HAP-1 (cell line): ENCODE results near the gene SF3B5.
"Not testable (repeated sequence)": the region's sequence is repeated elsewhere in the genome, so short reads cannot be mapped to it uniquely, and the experiment has no call there.

ENCODE experiments used
- DNase-seq, 2 experiments: peaks; one replicate each; pipeline ENCODE4 v3.0.0-alpha.2; 2016 to 2020; ENCODE audit warnings: low spot score in 2 of 2
- H3K27me3 ChIP-seq: fragments of 250-450 bp; sonication (Bioruptor Pico); 2 replicates; pipeline ENCODE4 v1.5.1; 2020; ENCODE audit warnings: low read depth, mild to moderate bottlenecking, moderate library complexity
- H3K36me3 ChIP-seq: fragments of 250-450 bp; sonication (Bioruptor Pico); replicated peaks from 2 replicates; pipeline ENCODE4 v1.5.1; 2020; ENCODE audit warnings: mild to moderate bottlenecking
- H3K4me1 ChIP-seq: fragments of 250-450 bp; sonication (Bioruptor Pico); 2 replicates; pipeline ENCODE4 v1.5.1; 2020; ENCODE audit warnings: mild to moderate bottlenecking
- H3K4me3 ChIP-seq: fragments of 250-450 bp; sonication (Bioruptor Pico); 2 replicates; pipeline ENCODE4 v1.5.1; 2020; ENCODE audit warnings: mild to moderate bottlenecking, moderate library complexity
- H3K9me3 ChIP-seq: fragments of 250-450 bp; sonication (Bioruptor Pico); 2 replicates; pipeline ENCODE4 v1.5.1; 2020; ENCODE audit warnings: mild to moderate bottlenecking, moderate library complexity
- in situ Hi-C: fragments of 300-500 bp; cut with MboI; formaldehyde crosslinking; loops from 3 replicates; pipeline ENCODE4 v1.14.3; 2020; ENCODE audit warnings: low sequenced_read_pairs, inconsistent platforms, mixed read lengths

Gene SF3B5

DNA sequence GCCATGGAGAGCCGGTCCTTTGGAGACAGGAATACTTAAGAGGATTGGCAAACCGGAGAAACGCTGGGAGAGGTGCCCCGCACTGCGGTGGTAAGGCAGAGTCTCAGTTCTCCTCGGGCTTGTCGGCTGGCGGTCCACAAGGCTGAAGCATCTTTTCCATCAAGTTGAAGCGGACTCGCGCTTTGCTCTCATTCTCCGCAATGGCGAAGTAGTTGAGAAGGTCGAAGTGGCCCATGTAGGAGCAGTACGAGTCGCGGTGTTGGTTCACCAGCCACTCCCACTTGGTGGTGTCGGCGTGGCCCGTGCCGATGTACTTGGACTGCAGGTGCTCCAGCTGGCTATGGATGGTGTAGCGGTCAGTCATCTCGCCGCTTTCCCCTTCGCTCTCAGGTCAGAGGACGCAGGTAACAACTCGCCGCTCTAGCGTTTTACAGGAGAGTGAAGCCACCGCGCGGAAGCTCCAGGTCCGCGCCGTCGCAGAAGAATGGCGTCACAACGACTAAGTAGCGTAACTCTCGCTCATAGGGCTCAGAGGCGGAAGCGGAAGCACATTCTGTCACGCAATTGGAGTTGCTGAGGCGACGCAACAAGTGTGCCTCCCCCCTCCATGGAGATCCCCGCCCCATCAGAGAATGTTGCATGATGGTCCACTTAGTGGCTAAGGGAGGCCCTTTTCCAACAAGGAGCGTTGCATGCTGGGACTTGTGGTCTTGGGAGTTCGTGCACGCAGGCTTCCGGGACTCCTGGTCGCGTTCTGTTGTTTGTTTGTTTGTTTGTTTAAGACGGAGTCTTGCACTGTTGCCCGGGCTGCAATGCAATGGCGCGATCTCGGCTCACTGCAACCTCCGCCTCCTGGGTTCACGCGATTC is at the start of gene SF3B5:
Gene SF3B5, minus strand, starts transcription at position 440 of the 869 bp plus-strand sequence. Its CDS starts 76 bp downstream, at position 364.
- no peaks in the 10 kb centered on the region for H3K27me3 ChIP-seq
- peak within 1 kb of the TSS; percentile 83 for H3K4me3 ChIP-seq
- no peaks in the 10 kb centered on the region for H3K36me3 ChIP-seq
- DNase-seq, result peak; percentile 97 to 98
- H3K4me1 ChIP-seq, result peaks cover 12% of the 10 kb centered on the region
- H3K9me3 ChIP-seq, result no peaks in the 10 kb centered on the region
- in situ Hi-C loops, result no loop called here

DNA sequence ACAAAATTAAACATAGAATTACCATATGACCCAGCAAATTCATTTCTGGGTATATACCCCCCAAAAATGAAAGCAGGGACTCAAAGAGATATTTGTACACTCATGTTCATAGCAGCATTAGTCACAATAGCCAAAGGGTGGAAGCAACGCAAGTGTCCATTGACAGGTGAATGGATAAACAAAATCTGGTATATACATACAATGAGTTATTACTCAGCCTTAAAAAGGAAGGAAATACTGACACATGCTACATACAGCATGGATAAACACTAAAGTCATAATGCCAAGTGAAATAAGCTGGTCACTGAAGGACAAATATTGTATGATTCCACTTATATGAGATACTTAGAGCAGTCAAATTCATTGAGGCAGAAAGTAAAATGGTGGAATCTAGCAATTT is 49.6 kb upstream of the SF3B5 start:
- in situ Hi-C loops, result no loop called here
- no peaks in the 10 kb centered on the region for H3K4me1 ChIP-seq
- no peaks in the 10 kb centered on the region for H3K9me3 ChIP-seq
- no peaks in the 10 kb centered on the region for H3K36me3 ChIP-seq
- no peaks in the 10 kb centered on the region; the same call in 1 of the 2 replicates for H3K27me3 ChIP-seq
- no peak overlapping the region for H3K4me3 ChIP-seq
- DNase-seq, result no peak

DNA sequence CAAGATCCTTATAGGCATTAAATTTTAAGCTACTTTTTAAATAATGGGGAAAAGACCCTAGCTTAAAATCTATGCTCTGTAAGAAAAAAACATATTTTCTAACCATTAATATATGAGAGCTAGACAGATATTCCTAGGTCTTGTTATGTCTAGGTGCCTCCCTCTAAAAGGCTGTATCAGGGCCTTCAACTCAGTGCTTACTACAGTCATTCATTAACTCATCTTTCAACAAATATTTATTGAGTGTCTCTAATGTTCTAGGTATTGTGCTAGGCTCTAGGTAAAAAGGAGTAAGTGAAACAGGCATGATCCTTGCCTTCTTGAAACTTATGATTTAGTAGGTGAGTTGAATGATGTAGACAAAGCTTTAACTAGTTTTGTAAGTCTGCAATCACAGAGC is 48.5 kb upstream of the SF3B5 start:
- Histone ChIP-seq H3K9me3 (no peaks in the 10 kb centered on the region), H3K36me3 (no peaks in the 10 kb centered on the region), H3K27me3 (no peaks in the 10 kb centered on the region; the same call in 1 of the 2 replicates), H3K4me3 (no peak overlapping the region), H3K4me1 (no peaks in the 10 kb centered on the region)
- no peak for DNase-seq
- in situ Hi-C loops, result no loop called here

- no peaks in the 10 kb centered on the region for H3K36me3 ChIP-seq
- no peak overlapping the region for H3K4me3 ChIP-seq
- H3K9me3 ChIP-seq, result no peaks in the 10 kb centered on the region
- no peaks in the 10 kb centered on the region for H3K27me3 ChIP-seq
- in situ Hi-C loops, result no loop called here
- no peaks in the 10 kb centered on the region for H3K4me1 ChIP-seq
- no peak for DNase-seq
Observed at GRCh38 chr6:144143106-144143505, 47.7 kb upstream of the SF3B5 start.

GRCh38 chr6:144141470-144141869 is 46.1 kb upstream of the SF3B5 start:
- H3K9me3 ChIP-seq, result no peaks in the 10 kb centered on the region; the same call in 1 of the 2 replicates
- in situ Hi-C loops, result no loop called here
- H3K4me3 ChIP-seq, result no peak overlapping the region
- no peaks in the 10 kb centered on the region for H3K27me3 ChIP-seq
- H3K4me1 ChIP-seq, result no peaks in the 10 kb centered on the region
- H3K36me3 ChIP-seq, result no peaks in the 10 kb centered on the region
- DNase-seq, result no peak

GRCh38 chr6:144140867-144141266 is 45.5 kb upstream of the SF3B5 start:
- H3K9me3 ChIP-seq, result no peaks in the 10 kb centered on the region; the same call in 1 of the 2 replicates
- no peak for DNase-seq
- no peaks in the 10 kb centered on the region for H3K36me3 ChIP-seq
- no peaks in the 10 kb centered on the region for H3K27me3 ChIP-seq
- in situ Hi-C loops, result no loop called here
- H3K4me1 ChIP-seq, result no peaks in the 10 kb centered on the region
- H3K4me3 ChIP-seq, result no peak overlapping the region

DNA sequence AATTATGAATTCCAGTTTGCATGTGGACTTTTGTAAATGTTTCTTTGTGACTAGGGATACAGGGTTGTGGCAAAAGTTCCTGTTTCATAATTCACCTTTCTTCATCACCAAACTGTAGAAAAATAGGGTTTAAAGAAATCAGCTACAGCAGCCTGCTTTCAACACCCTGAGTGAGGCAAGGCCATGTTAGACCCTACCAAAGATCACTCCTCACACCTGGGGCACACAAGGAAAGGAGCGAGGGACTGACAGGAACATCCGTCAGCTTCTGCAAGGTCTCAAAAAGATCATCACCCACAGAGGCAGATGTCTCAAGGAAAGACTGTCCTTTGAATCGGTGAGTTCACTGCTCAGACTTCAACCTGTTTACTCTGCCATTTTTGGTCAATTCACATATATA is 44.4 kb upstream of the SF3B5 start:
- Histone ChIP-seq H3K27me3 (no peaks in the 10 kb centered on the region), H3K4me1 (no peaks in the 10 kb centered on the region), H3K9me3 (no peaks in the 10 kb centered on the region; the same call in 1 of the 2 replicates), H3K4me3 (no peak overlapping the region), H3K36me3 (no peaks in the 10 kb centered on the region)
- in situ Hi-C loops, result no loop called here
- DNase-seq, result no peak

DNA sequence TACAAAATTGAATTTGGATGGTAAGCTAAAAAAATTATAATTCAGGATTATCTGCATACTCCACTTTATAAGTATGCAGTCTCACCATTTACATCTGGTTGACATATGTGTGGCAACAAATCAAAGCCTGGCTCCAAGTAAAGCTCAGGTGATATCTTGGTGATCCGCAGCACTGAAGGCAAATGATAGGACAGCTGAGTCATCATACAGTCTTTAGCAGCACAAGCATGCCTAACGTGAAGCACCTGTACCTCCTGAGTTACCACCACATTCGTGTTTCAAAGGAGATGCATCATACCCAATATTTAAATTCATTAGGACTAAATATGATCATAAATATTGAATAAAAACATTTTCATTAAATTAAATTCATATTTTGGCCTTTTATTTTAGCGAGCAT is 43.2 kb upstream of the SF3B5 start:
- H3K4me1 ChIP-seq, result no peaks in the 10 kb centered on the region
- in situ Hi-C loops, result no loop called here
- H3K4me3 ChIP-seq, result no peak overlapping the region
- no peaks in the 10 kb centered on the region for H3K27me3 ChIP-seq
- DNase-seq, result no peak
- H3K9me3 ChIP-seq, result no peaks in the 10 kb centered on the region; the same call in 1 of the 2 replicates
- no peaks in the 10 kb centered on the region; the same call in 1 of the 2 replicates for H3K36me3 ChIP-seq

DNA sequence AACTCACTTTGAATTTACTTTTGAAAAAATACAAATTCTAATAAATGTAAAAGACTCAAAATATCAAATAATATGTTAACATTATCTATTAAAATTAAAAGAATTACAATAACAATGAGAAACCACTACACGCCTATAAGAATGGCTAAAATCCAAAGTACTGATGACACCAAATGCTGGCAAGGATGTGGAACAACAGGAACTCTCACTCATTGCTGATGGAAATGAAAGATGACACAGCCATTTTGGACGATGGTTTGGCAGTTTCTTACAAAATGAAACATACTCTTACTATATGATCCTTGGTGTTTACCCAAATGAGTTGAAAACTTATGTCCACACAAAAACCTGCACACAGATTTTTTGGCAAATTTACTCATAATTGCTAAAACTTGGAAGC is 39.4 kb upstream of the SF3B5 start:
- Histone ChIP-seq H3K4me1 (no peaks in the 10 kb centered on the region), H3K9me3 (no peaks in the 10 kb centered on the region; the same call in 1 of the 2 replicates), H3K27me3 (no peaks in the 10 kb centered on the region), H3K4me3 (no peak overlapping the region), H3K36me3 (no peaks in the 10 kb centered on the region; the same call in 1 of the 2 replicates)
- in situ Hi-C loops, result no loop called here
- DNase-seq, result no peak

- Histone ChIP-seq H3K4me1 (no peaks in the 10 kb centered on the region), H3K9me3 (no peaks in the 10 kb centered on the region; the same call in 1 of the 2 replicates), H3K36me3 (no peaks in the 10 kb centered on the region; the same call in 1 of the 2 replicates), H3K4me3 (no peak overlapping the region), H3K27me3 (no peaks in the 10 kb centered on the region)
- in situ Hi-C loops, result no loop called here
- no peak for DNase-seq
Observed at GRCh38 chr6:144134176-144134575, 38.8 kb upstream of the SF3B5 start.

DNA sequence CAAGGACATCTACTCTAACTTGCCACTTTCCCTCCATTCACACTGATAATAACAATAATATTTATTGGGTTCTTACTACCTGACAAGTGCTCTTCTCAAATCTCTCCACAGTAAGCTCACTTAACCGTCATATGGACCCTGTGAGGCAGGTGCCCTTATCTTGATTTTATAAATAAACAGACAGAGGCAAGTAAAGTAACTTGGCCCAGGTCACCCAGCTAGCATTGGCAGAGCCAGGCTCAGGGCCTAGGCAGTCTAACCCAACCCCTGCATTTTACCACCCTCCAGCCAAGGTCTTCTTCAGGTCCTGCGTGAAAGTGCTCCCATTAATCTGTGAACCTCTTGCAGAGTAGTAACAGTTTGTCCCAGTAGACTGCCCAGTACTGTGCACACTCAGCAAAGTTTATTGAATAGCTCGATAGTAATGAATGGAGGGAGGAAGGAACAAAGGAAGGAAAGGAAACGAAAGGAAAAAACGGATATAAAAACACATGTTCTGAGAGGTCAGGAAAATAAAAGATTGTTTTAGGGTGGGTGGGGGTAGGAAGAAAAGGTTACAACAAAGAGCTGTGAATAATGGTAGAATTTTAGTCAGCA is 38.0 kb upstream of the SF3B5 start:
- Histone ChIP-seq H3K4me3 (no peak overlapping the region), H3K36me3 (no peaks in the 10 kb centered on the region; the same call in 1 of the 2 replicates), H3K9me3 (no peaks in the 10 kb centered on the region; the same call in 1 of the 2 replicates), H3K27me3 (no peaks in the 10 kb centered on the region), H3K4me1 (no peaks in the 10 kb centered on the region)
- in situ Hi-C loops, result no loop called here
- DNase-seq, result no peak

- H3K4me3 ChIP-seq, in situ Hi-C loops, H3K4me1 ChIP-seq, H3K36me3 ChIP-seq, H3K27me3 ChIP-seq, DNase-seq, H3K9me3 ChIP-seq: not testable (repeated sequence)
Observed at GRCh38 chr6:144132167-144132690, 36.9 kb upstream of the SF3B5 start.

DNA sequence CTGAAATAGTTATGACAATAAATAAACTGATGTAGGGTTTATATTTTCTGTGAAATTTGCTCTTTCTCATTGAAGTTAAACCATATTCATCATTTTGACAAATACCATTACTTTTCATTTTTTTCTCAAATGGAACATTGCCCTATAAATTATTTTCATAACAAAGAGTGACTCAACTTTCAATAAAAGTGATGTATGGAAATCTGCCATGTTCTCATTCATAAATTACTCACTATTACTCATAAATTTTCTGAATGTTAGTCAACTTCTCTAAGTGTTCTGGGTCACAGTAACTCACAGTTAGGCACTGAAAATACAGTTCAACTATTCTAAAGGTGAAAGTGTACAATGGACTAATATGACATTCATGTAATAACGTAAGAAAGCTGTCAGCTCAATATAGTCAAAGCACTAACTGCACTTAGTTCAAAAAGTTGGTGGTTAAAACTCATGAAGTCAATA is 35.9 kb upstream of the SF3B5 start:
- Histone ChIP-seq H3K27me3 (no peaks in the 10 kb centered on the region), H3K4me3 (no peak overlapping the region), H3K9me3 (no peaks in the 10 kb centered on the region), H3K36me3 (no peaks in the 10 kb centered on the region; the same call in 1 of the 2 replicates), H3K4me1 (no peaks in the 10 kb centered on the region)
- in situ Hi-C loops, result no loop called here
- no peak for DNase-seq

- Histone ChIP-seq H3K4me3 (no peak overlapping the region), H3K4me1 (no peaks in the 10 kb centered on the region), H3K36me3 (no peaks in the 10 kb centered on the region; the same call in 1 of the 2 replicates), H3K27me3 (no peaks in the 10 kb centered on the region), H3K9me3 (no peaks in the 10 kb centered on the region)
- in situ Hi-C loops, result no loop called here
- no peak for DNase-seq
Observed at GRCh38 chr6:144129469-144129868, 34.1 kb upstream of the SF3B5 start.
